ENCODE data around the gene NAALADL2. TPM values are rescaled to one million over a fixed set of nuclear protein-coding genes. Genes with fewer than 3 reads are reported as not detected.

The NAALADL2 gene
- total RNA-seq, 1 donor: 54.5 TPM

- TF ChIP-seq, protein P1, sequence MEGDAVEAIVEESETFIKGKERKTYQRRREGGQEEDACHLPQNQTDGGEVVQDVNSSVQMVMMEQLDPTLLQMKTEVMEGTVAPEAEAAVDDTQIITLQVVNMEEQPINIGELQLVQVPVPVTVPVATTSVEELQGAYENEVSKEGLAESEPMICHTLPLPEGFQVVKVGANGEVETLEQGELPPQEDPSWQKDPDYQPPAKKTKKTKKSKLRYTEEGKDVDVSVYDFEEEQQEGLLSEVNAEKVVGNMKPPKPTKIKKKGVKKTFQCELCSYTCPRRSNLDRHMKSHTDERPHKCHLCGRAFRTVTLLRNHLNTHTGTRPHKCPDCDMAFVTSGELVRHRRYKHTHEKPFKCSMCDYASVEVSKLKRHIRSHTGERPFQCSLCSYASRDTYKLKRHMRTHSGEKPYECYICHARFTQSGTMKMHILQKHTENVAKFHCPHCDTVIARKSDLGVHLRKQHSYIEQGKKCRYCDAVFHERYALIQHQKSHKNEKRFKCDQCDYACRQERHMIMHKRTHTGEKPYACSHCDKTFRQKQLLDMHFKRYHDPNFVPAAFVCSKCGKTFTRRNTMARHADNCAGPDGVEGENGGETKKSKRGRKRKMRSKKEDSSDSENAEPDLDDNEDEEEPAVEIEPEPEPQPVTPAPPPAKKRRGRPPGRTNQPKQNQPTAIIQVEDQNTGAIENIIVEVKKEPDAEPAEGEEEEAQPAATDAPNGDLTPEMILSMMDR (IDR thresholded peaks at IDR 0.05; ENCODE audit: insufficient read depth, low read length): no peak
- DNase-seq (ENCODE audit: low read depth): no peak
- H3K4me3 ChIP-seq (ENCODE audit: low read depth, low read length): no peak overlapping the region
Observed at GRCh38 chr3:175702956-175703355, 843.8 kb downstream of the NAALADL2 start.

DNA sequence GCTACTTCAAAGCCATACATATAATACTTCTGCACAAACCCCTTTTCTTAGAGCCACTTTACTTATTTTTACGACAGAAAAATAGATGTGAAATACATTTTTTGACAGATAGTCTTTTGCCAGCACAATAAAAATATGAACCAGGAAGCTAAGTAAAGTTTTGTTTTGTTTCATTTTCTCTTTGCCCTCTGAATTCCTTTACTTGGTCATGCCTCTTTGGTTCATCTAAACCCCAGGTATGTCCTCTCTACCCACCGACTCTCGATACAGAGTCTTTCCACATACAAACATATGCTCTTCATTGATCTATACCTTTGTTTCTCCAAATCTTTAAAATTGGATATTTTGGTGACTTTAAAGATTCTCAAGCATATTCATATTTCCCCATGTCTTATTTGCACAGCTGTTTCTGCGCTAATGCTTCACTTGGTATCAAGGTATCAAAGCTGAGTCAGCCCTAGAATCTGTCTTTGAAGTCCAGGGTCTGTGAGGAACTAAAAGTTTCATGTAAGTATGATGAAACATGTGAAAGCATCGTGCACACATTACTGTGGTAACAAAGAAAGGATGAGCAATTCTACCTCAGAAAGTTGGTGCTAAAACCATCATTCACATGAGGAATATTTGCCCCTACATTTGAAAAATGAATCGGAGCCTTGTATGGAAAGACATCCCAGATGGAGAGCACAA, 845.4 kb downstream of the NAALADL2 start:
- DNase-seq (ENCODE audit: low read depth): no peak
- no peak overlapping the region for H3K4me3 ChIP-seq (ENCODE audit: low read depth, low read length)
- TF ChIP-seq, protein P1 (IDR thresholded peaks at IDR 0.05; ENCODE audit: insufficient read depth, low read length): no peak

GRCh38 chr3:175713268-175713667, 854.1 kb downstream of the NAALADL2 start:
- TF ChIP-seq, protein P1 (IDR thresholded peaks at IDR 0.05; ENCODE audit: insufficient read depth, low read length): no peak
- H3K4me3 ChIP-seq (ENCODE audit: low read depth, low read length): no peak overlapping the region
- peak; percentile 28 for DNase-seq (ENCODE audit: low read depth)

DNA sequence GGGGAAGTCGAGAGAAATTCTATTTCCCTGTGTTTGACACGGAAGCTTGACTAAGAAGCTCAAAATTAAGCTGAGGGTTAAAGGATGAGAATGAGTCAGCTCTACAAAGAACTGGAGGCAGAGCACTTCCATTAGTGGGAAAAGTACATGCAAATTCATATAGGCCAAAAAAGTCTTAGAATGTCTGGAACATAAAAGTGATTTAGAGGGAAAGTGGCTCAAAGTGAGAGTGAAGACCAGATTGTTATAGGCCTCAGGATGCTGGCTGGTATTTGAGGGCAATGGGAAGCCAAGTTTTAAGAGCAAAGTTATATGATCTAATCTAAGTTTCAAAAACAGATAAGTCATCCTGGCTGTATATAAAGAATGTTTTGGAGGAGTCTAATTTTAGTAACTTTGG, 857.3 kb downstream of the NAALADL2 start:
- peak; percentile 34 for DNase-seq (ENCODE audit: low read depth)
- TF ChIP-seq, protein P1 (IDR thresholded peaks at IDR 0.05; ENCODE audit: insufficient read depth, low read length): no peak
- H3K4me3 ChIP-seq (ENCODE audit: low read depth, low read length): no peak overlapping the region

- no peak for DNase-seq (ENCODE audit: low read depth)
Observed at GRCh38 chr3:175726228-175726627, 867.1 kb downstream of the NAALADL2 start.

GRCh38 chr3:175728566-175728965, 869.4 kb downstream of the NAALADL2 start:
- TF ChIP-seq, protein P1 (IDR thresholded peaks at IDR 0.05; ENCODE audit: insufficient read depth, low read length): no peak
- no peak for DNase-seq (ENCODE audit: low read depth)
- H3K4me3 ChIP-seq (ENCODE audit: low read depth, low read length): no peak overlapping the region

More at GRCh38 chr3:175726228-175726627, 867.1 kb downstream of the NAALADL2 start:
- H3K4me3 ChIP-seq (ENCODE audit: low read depth, low read length): no peak overlapping the region
- TF ChIP-seq, protein P1 (IDR thresholded peaks at IDR 0.05; ENCODE audit: insufficient read depth, low read length): no peak

DNA sequence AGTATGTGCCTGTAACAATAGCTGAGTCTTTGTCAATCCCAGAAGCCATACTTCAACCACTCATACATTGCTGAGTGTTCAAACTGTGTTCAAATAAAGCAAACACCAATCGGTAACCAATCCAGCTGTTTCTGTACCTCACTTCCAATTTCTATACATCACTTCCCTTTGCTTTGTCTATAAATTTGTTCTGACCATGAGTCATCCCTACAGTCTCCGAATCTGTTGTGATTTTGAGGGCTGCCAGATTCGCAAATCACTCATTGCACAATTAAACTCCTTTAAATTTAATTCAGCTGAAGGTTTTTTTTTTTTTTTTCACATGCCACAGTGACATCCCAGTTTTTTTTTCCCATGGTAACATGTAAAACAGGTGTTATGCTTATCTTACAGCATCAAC, 870.3 kb downstream of the NAALADL2 start:
- no peak for DNase-seq (ENCODE audit: low read depth)
- no peak overlapping the region for H3K4me3 ChIP-seq (ENCODE audit: low read depth, low read length)
- TF ChIP-seq, protein P1 (IDR thresholded peaks at IDR 0.05; ENCODE audit: insufficient read depth, low read length): no peak

Measured in fibroblast of the aortic adventitia (primary cell).